Transverse colon (tissue), 4 donors: ENCODE data around the gene PRKAR2A. TPM values are rescaled to one million over a fixed set of nuclear protein-coding genes. Genes with fewer than 3 reads are reported as not detected.
"Not testable (repeated sequence)": the region's sequence is repeated elsewhere in the genome, so short reads cannot be mapped to it uniquely, and the experiment has no call there.

Experiments
- DNase-seq: peaks from one replicate; pipeline ENCODE4 v3.0.0-alpha.2; 2019
- H3K27ac ChIP-seq, 4 donors: fragments of 200-600 bp; sonication (generic); 2 replicates each; pipeline ENCODE4 v1.5.1; 2016 to 2018; ENCODE audit warnings: inconsistent platforms in 4 of 4
- H3K27me3 ChIP-seq: fragments of 200-600 bp; sonication (generic); 2 replicates; pipeline ENCODE4 v1.5.1; 2017; ENCODE audit warnings: inconsistent platforms
- H3K36me3 ChIP-seq, 4 donors: fragments of 200-600 bp; sonication (generic); 2 replicates each; pipeline ENCODE4 v1.5.1; 2017 to 2019; ENCODE audit warnings: inconsistent platforms in 4 of 4
- H3K4me1 ChIP-seq, 4 donors: fragments of 200-600 bp; sonication (generic); 2 replicates each; pipeline ENCODE4 v1.5.1; 2017 to 2020; ENCODE audit warnings: inconsistent platforms in 4 of 4
- H3K4me3 ChIP-seq, 4 donors: fragments of 200-600 bp; sonication (generic); 1 replicate in 1 of 4; 2 replicates in 3 of 4; pipeline versions ENCODE4 v1.5.1 to v1.6.1; 2017 to 2019; ENCODE audit warnings: inconsistent platforms in 4 of 4
- H3K9me3 ChIP-seq, 2 donors: fragments of 200-600 bp; sonication (generic); 2 replicates each; pipeline ENCODE4 v1.5.1; 2017 to 2019; ENCODE audit warnings: inconsistent platforms in 2 of 2
- CTCF ChIP-seq, 5 experiments: fragments of 200-600 bp in 3 of 5; fragments of 450-650 bp in 2 of 5; sonication (generic) in 3 of 5; IDR thresholded peaks; 1 replicate in 2 of 5; 2 replicates in 3 of 5; pipeline ENCODE4 v1.5.1; 2016 to 2017; ENCODE audit warnings: antibody characterized with exemption in 5 of 5, inconsistent platforms in 3 of 5, mild to moderate bottlenecking in 2 of 5, moderate library complexity in 1 of 5
- EP300 ChIP-seq: sonication (generic); formaldehyde crosslinking; IDR thresholded peaks from one replicate; pipeline ENCODE4 v1.6.1; 2017; ENCODE audit warnings: antibody characterized with exemption, low read depth
- POLR2A ChIP-seq: fragments of 450-650 bp; IDR thresholded peaks from one replicate; pipeline ENCODE4 v1.6.1; 2016; ENCODE audit warnings: antibody characterized with exemption, mild to moderate bottlenecking, moderate library complexity
- POLR2AphosphoS5 ChIP-seq, 3 donors: sonication (generic); formaldehyde crosslinking; IDR thresholded peaks; one replicate each; pipeline ENCODE4 v1.6.1; 2016; ENCODE audit warnings: antibody characterized with exemption in 3 of 3
- WGBS, 2 donors: methylation state at CpG; one replicate each; pipeline ENCODE4 v1.1.5; 2018; ENCODE audit warnings: low coverage in 1 of 2; 5-methylcytosine and 5-hydroxymethylcytosine counted together
- in situ Hi-C, 4 donors: fragments of 200-750 bp; cut with MboI; loops; one replicate each; pipeline versions ENCODE4 v1.15.0 to v1.15.1; 2017; ENCODE audit warnings: low sequenced_read_pairs in 3 of 4, low pct_ligation_motif_present in 1 of 4, low pct_unique_long_range_greater_than_20kb in 1 of 4
- intact Hi-C: fragments of 100-400 bp; cut with DNase I; formaldehyde crosslinking; loops from one replicate; pipeline ENCODE4 v1.15.1; 2023; ENCODE audit warnings: low total_unique reads
- total RNA-seq, 4 donors: library from RNA; depleted of rRNA; stranded (reverse); fragments of >200 nt; gene quantifications; one replicate each; pipeline ENCODE4 v1.1.0, GENCODE V29; 2016

The PRKAR2A gene
- total RNA-seq, 4 donors from 2014 or later = 20.3 to 59.1 (median 40.8) TPM

- intact Hi-C loops (no loop called here), in situ Hi-C loops (no loop called here)
- no peaks in the 10 kb centered on the region for H3K36me3 ChIP-seq
- no peaks in the 10 kb centered on the region for H3K9me3 ChIP-seq
- 52 to 77% methylated on average over 3 to 7 of the region's 7 CpGs for WGBS, 2 donors
- no peaks in the 10 kb centered on the region for H3K27me3 ChIP-seq
- TF ChIP-seq POLR2A (no peak), CTCF (IDR thresholded peaks at IDR 0.05) (no peak), EP300 (no peak), POLR2AphosphoS5 (IDR thresholded peaks at IDR 0.05) (no peak)
- peaks cover 6 to 79% (median 37%) of the 10 kb centered on the region in 4 donors for H3K4me1 ChIP-seq
- H3K27ac ChIP-seq = peak overlapping the region; percentile 78 to 81 (median 78)
- DNase-seq = no peak
- no peak overlapping the region for H3K4me3 ChIP-seq
Observed at GRCh38 chr3:48723725-48724124, 123.9 kb downstream of the PRKAR2A start.

- intact Hi-C loops, in situ Hi-C loops: not testable (repeated sequence)
Observed at GRCh38 chr3:48723293-48723692, 124.4 kb downstream of the PRKAR2A start.

DNA sequence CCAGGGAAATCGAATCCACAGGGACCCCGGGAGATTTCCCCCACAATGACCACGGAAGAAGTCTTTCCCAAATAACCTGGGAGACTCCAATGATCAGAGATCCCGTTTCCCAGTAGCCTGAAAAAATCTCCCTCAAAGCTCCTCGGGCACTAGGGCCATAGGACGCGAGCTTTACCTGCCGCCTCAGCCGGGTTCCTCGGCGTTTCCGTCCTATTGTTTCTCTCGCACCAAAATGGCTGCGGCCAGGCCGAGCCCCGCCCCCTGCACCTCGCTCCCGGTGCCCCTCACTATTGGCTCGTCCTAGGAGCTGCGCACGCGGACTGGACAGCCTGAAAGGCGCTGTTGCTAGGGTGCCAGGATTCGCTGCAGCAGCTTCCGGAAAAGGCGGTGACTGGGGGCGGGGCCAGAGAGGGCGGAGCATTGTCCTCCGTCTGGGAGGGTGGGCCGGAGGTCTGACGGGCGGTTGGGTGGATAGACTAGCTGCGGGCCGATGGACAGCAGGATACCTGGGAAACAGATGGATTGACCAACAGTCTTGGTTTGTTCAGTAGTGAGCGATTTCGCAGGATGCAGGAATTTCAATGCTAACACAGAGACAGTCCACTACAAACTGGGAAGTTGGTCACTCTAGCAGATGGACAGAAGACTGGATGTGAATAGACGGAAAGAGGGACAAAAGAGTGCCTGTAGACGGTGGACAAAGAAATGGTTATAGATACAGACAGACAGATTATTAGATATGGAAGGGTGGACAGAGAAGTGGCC, 130.5 kb downstream of the PRKAR2A start, which contains the start of gene IP6K2:
IP6K2 (minus strand) TSS at position 240 of the 765 bp plus-strand sequence. CDS start 21,930 bp downstream, outside the sequence.
- Histone ChIP-seq H3K27ac (peak within 1 kb of the TSS; percentile 91 to 93 (median 92)), H3K9me3 (no peaks in the 10 kb centered on the region), H3K4me1 (peaks cover 12 to 75% (median 55%) of the 10 kb centered on the region in 4 donors), H3K4me3 (peak within 1 kb of the TSS; percentile 81 to 97 (median 90)), H3K27me3 (no peaks in the 10 kb centered on the region), H3K36me3 (peaks cover 0 to 7% (median 2%) of the 10 kb centered on the region in 4 donors)
- WGBS, 2 donors = 2 to 28% methylated on average over 3 to 38 of the region's 38 CpGs
- intact Hi-C loops = no loop called here
- TF ChIP-seq CTCF (IDR thresholded peaks at IDR 0.05) = no peak
- TF ChIP-seq POLR2A = peak; percentile 91
- TF ChIP-seq POLR2AphosphoS5 (IDR thresholded peaks at IDR 0.05) = peak; percentile 82 to 91 (median 91)
- TF ChIP-seq EP300 = no peak
- peak; percentile 99 for DNase-seq
- in situ Hi-C loops = no loop called here

More at GRCh38 chr3:48723293-48723692, 124.4 kb downstream of the PRKAR2A start:
- DNase-seq, H3K9me3 ChIP-seq, H3K4me3 ChIP-seq, H3K36me3 ChIP-seq, H3K27me3 ChIP-seq: not testable (repeated sequence)
- WGBS, 2 donors = 41 to 73% methylated on average over 2 to 3 of the region's 3 CpGs
- TF ChIP-seq EP300 (peak; percentile 49), POLR2AphosphoS5 (IDR thresholded peaks at IDR 0.05) (peak in 1 of 3 donors; percentile 32)
- Histone ChIP-seq H3K4me1 (peaks cover 6 to 75% (median 37%) of the 10 kb centered on the region in 4 donors), H3K27ac (peak overlapping the region; percentile 78 to 81 (median 78))

DNA sequence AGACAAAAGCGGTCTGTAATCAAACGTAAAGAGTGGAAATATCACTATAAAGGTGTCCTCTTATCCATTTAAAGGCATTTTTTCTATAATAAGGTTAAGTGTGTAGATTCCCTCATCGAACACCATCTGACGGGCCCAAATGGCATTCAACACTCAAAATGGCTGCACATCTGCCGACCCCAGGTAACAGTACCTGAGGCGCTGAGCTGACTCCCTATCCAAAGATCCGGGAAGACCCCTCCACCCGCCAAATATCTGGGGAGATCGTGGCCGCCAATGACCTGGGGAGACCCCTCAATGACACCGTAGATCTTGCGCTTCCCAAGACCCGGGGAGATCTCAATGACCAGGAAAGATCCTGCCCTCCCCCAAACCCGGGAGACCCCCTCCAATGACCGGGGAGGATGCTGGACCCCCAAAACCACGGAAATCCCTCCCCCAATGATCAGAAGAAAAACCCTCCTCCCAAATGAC, 131.1 kb downstream of the PRKAR2A start:
- in situ Hi-C loops = no loop called here
- 0 to 1% methylated on average over 2 to 13 of the region's 16 CpGs for WGBS, 2 donors
- H3K27ac ChIP-seq = peak overlapping the region; percentile 91 to 93 (median 92)
- no peak for TF ChIP-seq CTCF (IDR thresholded peaks at IDR 0.05)
- TF ChIP-seq POLR2A = no peak
- TF ChIP-seq POLR2AphosphoS5 (IDR thresholded peaks at IDR 0.05) = no peak
- no peak for TF ChIP-seq EP300
- intact Hi-C loops = no loop called here
- peaks cover 0 to 7% (median 2%) of the 10 kb centered on the region in 4 donors for H3K36me3 ChIP-seq
- H3K4me3 ChIP-seq = peak overlapping the region; percentile 81 to 97 (median 90)
- DNase-seq = peak; percentile 35
- no peaks in the 10 kb centered on the region for H3K27me3 ChIP-seq
- H3K9me3 ChIP-seq = no peaks in the 10 kb centered on the region
- H3K4me1 ChIP-seq = peaks cover 12 to 75% (median 55%) of the 10 kb centered on the region in 4 donors
